GM06990 (cell line): ENCODE measurements around the gene WWP2.
A peak's percentile ranks its signal among the peaks of the same experiment; 100 is the strongest.

Experiments used
- DNase-seq: peaks from one replicate; pipeline ENCODE4 v3.0.0-alpha.2; 2011; ENCODE audit not compliant: insufficient read length; ENCODE audit errors: extremely low read depth
- H3K27me3 ChIP-seq: replicated peaks from 2 replicates; pipeline ENCODE4 v1.6.0; 2011; ENCODE audit warnings: low read length; ENCODE audit not compliant: control insufficient read depth, insufficient read depth
- H3K36me3 ChIP-seq: 2 replicates; pipeline ENCODE4 v1.5.1; 2011; ENCODE audit warnings: low read length; ENCODE audit not compliant: control insufficient read depth, insufficient read depth
- H3K4me3 ChIP-seq: replicated peaks from 2 replicates; pipeline ENCODE4 v1.5.1; 2011; ENCODE audit warnings: low read depth, mild to moderate bottlenecking, control low read depth, low read length
- TF ChIP-seq, protein P1 (sequence below): IDR thresholded peaks from 2 replicates; pipeline ENCODE4 v1.5.1; 2011; ENCODE audit warnings: low read length, control low read depth, mild to moderate bottlenecking, inconsistent platforms; ENCODE audit not compliant: insufficient read depth, poor library complexity, severe bottlenecking

The WWP2 gene

GRCh38 chr16:69761983-69762813, at the start of gene WWP2:
Gene WWP2 (plus strand): TSS chr16:69762332. CDS start chr16:69787011, 24,679 bp downstream.
- Histone ChIP-seq H3K4me3 (peak within 1 kb of the TSS; percentile 99), H3K36me3 (no peaks in the 10 kb centered on the region; the same call in 1 of the 2 replicates), H3K27me3 (no peaks in the 10 kb centered on the region)
- DNase-seq: peak; percentile 90
- TF ChIP-seq, protein P1, sequence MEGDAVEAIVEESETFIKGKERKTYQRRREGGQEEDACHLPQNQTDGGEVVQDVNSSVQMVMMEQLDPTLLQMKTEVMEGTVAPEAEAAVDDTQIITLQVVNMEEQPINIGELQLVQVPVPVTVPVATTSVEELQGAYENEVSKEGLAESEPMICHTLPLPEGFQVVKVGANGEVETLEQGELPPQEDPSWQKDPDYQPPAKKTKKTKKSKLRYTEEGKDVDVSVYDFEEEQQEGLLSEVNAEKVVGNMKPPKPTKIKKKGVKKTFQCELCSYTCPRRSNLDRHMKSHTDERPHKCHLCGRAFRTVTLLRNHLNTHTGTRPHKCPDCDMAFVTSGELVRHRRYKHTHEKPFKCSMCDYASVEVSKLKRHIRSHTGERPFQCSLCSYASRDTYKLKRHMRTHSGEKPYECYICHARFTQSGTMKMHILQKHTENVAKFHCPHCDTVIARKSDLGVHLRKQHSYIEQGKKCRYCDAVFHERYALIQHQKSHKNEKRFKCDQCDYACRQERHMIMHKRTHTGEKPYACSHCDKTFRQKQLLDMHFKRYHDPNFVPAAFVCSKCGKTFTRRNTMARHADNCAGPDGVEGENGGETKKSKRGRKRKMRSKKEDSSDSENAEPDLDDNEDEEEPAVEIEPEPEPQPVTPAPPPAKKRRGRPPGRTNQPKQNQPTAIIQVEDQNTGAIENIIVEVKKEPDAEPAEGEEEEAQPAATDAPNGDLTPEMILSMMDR: no peak

DNA sequence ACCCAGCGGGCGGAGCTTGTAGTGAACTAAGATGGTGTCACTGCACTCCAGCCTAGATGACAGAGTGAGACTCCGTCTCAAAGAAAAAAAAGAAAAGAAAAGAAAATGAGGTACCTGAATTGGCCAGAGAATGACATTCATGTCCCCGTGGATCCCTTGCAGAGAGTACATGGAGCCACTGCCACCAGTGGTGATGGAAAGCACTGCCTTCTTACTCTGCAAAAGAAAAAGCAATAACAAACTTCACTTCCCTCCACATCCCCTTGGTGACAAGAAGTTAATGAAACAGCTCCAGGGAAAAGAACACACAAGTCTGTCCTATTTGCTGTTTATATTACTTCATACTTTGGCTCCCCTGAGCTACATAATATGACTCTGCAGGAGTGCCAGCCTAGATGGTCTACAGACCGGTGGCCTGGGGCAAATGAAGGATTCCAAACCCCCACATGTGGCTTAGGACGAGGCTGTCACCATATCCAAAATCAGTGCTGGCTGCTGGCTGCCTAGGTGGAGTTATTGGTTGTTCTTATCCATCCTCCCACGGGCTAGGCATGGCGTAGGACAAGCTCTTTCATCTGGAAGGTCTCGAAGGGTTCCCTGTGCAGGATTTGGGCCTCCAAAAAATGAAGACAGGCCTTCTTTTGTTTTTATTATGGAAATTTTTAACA, 49.1 kb upstream of the WWP2 start:
- TF ChIP-seq, protein P1: no peak
- Histone ChIP-seq H3K36me3 (peaks cover 8% of the 10 kb centered on the region), H3K4me3 (no peak overlapping the region), H3K27me3 (no peaks in the 10 kb centered on the region)
- DNase-seq: no peak

DNA sequence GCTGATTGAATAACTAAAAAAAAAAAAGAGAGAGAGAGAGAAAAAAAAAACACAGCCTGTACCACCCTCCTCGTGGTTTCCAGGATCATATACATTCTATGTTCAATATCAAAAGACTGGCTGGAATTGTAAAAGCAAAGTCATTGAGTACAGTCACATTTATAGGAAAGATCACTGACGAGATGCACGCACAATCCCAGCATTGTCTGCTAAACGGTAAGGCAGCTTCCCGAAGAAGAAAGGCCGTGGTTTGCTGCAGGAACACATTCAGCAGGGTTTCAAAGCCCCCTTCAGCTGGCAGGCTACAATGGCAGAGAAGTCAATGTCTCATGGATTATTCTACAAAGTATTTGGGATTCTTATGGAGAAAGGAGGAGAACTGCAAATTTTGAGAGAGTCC, 45.1 kb upstream of the WWP2 start:
- Histone ChIP-seq H3K36me3 (peaks cover 8% of the 10 kb centered on the region), H3K4me3 (no peak overlapping the region), H3K27me3 (no peaks in the 10 kb centered on the region)
- TF ChIP-seq, protein P1: no peak
- DNase-seq: no peak

DNA sequence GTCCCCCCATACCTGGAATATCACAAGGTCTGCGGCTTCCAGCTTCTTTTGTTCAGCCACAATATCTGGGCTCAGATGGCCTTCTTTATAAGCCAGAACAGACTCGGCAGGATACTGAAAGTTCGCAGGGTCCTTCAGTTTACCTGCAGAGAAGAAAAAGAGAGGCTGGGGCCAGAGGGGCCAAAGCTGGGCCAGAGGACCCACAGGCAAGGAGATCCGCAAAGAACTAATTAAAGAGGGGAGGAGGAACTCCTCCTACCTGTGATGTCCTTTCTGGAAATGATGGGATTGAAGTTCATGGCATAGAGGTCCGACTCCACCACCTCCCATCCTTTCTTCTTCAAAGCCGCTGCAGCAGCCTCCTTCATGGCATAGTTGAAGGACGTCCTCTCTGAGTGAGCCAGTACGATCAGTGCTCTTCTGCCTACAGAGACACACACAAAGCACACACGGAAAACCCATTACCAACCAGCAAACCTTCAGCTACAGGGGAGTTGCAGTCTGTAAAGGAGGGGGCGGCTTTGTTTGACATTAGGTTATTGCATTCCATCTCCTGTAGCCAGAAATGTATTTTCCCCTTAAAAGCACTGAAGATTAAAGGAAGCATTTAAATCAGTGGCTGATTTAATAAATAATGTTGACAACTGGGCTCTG, 43.9 kb upstream of the WWP2 start:
- peaks cover 3% of the 10 kb centered on the region for H3K36me3 ChIP-seq
- no peak overlapping the region for H3K4me3 ChIP-seq
- DNase-seq: no peak
- H3K27me3 ChIP-seq: no peaks in the 10 kb centered on the region
- TF ChIP-seq, protein P1: no peak

DNA sequence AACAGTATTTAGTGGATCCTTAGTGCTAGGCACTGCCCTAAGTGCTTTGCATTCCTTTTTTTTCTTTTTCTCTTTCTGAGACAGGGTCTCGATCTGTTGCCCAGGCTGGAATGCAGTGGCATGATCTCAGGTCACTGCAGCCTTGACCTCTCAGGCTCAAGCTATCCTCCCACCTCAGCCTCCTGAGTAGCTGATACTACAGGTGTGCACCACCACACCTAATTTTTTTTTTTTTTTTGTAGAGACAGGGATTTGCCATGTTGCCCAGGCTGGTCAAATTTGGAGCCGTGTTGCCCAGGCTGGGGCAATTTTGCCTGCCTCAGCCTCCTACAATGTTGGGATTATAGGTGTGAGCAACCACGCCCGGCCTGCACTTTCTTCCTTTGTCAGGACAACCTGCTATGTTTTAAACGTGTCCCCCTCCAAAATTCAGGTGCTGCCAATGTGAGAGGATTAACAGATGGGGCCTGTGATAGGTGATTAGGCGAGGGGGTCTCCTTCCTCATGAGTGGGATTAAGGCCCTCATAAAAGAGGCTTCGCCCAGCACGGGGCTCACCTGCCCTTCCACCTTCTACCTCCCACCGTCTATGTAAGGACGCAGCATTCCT, 41.2 kb upstream of the WWP2 start:
- no peaks in the 10 kb centered on the region for H3K27me3 ChIP-seq
- H3K36me3 ChIP-seq: no peaks in the 10 kb centered on the region; the same call in none of the 2 replicates
- TF ChIP-seq, protein P1: no peak
- no peak overlapping the region for H3K4me3 ChIP-seq
- DNase-seq: no peak
